ENCODE data around the gene FBXW11.

Gene FBXW11

DNA sequence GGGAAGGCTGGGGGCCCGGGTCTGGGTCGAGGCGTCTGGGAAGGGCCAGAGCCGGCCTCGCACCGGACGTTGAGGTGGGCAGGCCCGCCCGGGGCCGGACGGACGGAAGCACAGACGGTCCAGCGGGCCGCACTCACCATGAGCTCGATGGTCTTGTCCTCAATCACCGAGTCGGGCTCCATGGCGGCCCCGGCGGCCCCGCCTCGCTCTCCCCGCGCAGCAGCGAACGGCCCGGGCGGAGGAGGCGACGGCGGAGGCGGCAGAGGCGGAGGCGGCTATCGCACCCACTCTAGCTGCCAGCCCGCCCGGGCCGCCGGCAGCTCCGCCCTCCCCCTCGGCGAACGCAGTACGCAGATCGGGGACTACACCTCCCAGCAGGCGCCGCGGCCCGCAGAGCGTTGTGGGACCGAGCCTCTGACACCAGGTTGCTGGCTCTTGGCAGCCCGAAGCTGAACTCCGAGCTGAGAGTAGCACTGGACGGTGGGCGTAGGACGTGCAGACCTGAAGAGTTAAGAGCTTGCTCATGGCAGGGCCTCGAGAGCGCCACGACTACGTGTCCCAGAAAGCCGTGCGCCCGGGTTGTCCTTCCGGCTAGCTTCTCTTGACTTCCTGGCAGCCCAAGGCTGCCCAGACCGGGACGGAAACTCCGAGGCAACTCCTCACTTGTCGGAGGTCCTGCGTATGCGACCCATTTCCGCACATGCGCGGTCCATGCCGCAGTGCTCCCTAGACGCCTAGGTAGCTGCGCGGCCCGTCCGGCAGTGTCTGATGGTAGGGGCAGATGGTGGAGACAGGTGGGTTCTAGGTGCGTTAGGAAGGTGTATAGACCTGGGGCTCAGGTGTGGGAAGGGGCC lies at the start of gene FBXW11:
Gene FBXW11, minus strand, starts transcription at position 318 of the 854 bp plus-strand sequence. Its CDS starts 136 bp downstream, at position 182.
- in situ Hi-C loops (cut with MboI; ENCODE audit: low sequenced_read_pairs): no loop called here

DNA sequence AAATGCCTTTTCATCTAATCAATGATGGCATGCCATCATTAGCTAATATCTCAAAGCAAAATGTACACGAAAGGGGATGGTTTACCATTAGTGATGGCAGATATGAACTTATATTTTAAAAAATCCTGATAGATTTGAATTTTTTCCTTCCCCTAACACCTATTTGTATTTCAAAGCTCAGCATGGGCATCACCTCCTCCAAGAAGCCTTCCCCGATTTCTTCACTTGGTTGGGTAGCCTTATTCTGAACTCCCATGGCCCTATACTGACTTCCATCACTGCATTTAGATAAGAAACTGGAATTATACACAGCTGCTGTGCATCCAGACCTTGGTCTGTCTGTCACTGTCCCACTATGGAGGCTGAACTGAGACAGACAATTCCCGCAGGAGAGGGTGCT lies 49.6 kb upstream of the FBXW11 start:
- in situ Hi-C loops (cut with MboI; ENCODE audit: low sequenced_read_pairs): no loop called here

DNA sequence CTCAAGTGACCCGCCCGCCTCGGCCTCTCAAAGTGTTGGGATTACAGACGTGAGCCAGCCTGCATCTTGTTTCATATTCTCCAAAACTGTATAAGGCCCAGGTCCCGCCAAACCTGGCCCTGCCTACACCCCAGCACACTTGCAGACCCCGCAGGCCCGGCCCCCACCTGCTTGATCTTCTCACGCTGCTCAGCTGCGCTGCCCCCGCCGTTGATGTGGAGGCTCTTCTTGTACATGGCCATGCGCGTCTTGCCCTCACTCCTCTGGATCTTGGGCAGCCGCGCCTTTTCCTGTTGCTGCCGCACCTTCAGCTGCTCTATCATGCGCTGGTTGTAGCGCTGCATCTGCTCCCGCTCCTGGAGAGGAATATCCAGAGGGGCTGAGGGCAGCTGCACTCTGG lies 49.0 kb upstream of the FBXW11 start:
- in situ Hi-C loops (cut with MboI; ENCODE audit: low sequenced_read_pairs): no loop called here

DNA sequence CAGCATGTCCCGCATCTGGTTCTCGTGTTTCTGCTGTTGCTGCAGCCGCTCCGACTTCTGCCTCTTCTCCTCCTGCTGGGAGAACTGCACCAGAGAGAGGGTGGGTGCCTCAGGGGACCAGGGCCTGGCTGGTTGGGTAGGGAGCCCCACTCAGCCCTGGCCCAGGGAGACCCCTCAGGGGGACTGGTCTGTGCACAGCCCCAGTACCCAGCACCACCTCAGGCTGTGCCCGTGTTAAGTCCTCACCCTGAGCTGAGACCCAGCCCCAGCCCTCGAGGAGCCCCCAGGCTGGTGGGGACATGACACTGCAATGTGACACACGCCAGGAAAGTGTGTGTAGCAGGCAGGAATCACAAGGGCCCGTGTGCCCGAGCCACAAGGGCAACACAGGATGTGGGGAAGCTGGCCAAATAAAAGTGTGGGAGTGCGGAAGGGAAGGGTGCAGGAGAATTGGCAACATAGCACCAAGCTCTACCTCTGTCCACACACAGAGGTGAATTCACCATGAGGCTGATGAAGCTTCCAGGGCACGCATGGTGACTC lies 48.2 kb upstream of the FBXW11 start:
- in situ Hi-C loops (cut with MboI; ENCODE audit: low sequenced_read_pairs): no loop called here

DNA sequence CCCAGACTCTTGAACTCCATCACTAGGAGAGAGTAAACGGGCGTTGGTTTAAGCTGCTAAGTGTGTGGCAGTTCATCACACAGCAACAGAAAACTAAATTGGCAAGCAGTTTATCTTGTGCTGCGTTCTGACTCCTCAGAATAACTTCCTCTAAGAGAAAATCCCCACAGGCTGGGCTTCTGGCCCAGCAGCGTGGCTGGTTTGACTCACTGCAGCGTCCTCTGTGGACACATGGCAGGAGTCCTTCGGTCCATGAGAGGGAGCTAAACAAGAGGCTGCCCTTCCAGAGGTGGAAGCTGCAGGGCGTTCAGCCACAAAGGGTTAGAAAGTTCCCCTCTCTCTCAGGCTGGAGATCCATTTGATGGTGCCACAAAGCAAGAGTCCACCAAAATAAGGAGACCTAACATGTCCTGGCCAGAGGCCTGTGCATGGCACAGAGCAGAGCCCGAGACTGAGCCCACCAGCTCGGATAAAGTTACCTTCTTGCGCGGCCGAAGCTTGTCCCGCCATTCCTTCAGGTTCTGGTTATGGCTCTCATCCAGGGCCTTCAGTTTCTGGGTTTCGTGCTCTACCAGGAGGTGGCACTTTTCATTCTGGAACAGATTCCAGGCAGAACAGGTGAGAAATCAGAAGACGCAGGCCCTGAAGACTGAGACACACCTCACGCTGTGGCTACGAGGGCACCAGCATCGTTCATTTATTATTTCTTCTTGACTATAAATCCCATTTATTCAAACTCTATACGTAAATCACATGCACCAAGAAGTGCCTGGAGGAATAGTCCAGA lies 46.2 kb upstream of the FBXW11 start:
- in situ Hi-C loops (cut with MboI; ENCODE audit: low sequenced_read_pairs): no loop called here

DNA sequence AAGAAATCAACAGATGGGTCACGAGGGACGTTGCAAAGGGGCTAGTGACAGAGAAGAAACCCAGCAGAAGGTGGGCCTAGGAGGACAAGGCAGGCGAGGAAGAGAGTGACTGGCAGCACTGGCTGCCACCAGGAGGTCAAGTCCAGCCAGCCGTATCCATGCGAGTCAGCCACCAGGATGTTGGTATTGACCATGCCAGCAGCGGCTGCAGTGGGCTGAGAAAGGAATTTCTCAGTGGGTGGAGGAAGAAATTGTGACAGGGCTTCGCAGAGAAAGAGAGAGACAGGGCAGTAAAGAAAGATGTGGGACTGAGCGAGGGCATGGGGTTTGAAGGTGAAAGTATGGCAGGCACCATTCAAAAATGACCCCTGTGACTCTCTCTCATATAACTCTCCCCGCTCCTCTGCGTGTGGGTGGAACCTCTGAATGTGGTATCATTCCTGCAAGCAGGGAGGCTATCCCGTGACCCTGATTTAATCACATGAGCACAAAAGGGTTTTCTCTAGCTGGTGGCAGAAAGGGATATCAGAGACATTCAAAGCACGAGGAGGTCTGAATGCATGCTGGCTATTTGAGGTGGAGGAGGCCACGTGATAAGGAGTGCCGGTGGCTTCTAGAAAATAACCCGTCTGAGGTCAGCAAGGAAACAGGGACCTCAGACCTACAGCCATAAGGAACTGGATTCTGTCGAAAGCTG lies 45.4 kb upstream of the FBXW11 start:
- in situ Hi-C loops (cut with MboI; ENCODE audit: low sequenced_read_pairs): no loop called here

DNA sequence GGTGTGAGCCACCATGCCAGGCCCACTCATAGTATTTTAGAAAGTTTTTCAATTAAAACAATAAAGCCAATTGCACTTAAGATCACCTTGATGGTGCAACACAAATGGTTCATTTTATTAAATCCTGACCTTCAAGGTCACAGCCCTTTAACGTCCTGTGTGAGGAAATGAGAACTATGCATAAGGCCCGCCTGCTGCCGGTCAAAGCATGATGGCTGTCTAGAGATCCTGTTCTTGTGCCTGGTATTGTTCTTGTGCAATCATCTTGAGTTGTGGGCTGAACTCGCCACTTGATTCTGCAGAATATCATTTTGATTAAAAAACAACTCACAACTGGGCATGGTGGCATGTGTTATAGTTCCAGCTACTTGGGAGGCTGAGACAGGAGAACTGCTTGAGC lies 43.6 kb upstream of the FBXW11 start:
- in situ Hi-C loops (cut with MboI; ENCODE audit: low sequenced_read_pairs): no loop called here

DNA sequence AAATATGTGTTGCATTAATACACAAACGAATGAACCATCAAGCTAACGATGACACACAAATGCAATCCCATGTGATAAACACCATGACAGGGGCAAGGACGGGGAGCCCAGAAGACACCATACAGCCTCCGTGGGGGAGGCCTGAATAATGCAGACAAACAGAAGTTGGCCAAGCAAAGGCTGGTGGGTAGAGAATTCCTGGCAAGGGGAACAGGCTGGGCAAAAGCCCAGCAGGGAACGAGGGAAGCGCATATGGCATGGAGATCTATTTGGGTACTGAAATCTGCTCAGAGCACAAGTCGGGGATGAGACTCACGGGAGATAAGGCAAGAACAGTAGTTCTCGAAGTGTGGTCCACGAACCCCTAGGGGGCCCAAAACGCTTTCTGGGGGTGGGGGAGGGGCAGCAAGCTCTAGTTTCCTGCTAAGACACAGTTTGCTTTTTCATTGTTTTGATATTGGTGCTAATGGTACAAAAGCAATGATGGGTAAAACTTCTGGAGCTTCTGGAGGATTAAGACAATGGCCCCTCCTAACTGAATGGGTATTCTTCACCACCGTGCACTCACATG lies 42.9 kb upstream of the FBXW11 start:
- in situ Hi-C loops (cut with MboI; ENCODE audit: low sequenced_read_pairs): no loop called here

DNA sequence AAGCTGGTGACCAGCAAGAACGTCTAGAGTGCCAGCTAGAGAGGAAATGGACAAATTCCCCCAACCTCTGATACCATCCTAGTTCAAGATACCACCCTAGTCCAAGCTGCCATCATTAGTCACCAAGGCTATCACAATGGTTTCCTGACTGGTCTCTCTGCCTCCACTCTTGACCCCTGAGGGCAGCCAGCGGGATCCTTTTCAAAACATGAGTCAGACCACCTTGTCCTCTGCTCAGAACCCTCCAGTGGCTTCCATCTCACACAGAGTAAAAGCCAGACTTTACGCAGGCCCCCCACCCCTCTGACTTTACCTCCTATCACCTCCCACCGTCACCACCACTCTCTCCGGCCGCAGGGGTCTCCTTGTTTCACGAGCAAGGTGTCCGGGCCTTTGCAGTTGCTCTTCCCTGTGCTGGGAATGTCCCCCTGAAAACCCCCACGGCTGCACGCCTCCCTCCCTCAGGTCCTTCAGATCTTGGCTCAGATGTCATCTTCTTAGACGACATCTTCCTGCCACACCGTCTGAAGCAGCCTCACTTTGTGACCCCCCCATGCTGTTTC lies 42.2 kb upstream of the FBXW11 start:
- in situ Hi-C loops (cut with MboI; ENCODE audit: low sequenced_read_pairs): no loop called here

DNA sequence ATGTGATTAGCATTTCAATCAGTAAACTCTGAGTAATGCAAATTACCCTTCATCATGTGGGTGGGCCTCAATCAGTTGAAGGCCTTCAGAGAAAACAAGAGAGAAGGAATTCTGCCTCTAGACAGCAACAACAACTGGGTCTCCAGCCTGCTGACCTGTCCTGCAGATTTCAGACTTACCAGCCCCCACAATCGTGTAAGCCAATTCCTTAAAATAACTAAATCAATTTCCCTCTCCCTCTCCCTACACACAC lies 41.7 kb upstream of the FBXW11 start:
- in situ Hi-C loops (cut with MboI; ENCODE audit: low sequenced_read_pairs): no loop called here

DNA sequence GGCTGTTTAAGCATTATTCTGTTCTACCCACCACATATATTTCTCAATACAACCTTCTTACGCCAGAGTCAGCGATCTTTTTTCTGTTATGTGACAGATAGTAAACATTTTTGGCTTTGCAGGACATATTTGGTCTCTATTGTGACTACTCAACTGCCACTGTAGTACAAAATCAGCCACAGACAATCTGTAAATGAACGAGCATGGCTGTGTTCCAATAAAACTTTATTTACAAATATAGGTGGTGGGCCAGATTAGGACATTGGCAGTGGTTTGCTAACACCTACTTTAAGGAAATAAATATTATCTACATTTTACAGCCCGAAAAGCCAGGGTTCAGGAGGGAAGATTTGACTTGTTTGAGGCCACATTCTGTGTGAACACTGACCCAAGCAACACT lies 40.2 kb upstream of the FBXW11 start:
- in situ Hi-C loops (cut with MboI; ENCODE audit: low sequenced_read_pairs): no loop called here

DNA sequence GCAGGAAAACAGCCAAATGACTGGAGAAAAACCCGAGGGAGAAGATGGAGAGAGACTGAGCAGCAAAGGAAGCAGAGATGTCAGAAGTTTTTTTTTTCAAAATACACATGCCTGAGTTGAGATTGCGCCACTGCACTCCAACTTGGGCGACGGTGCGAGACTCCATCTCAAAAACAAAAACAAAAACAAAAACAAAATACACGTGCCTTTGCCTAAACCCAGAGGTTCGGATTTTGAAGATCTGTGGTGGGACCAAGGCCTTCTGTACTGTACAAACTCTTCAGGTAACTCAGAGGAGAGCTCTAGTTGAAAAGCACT lies 38.8 kb upstream of the FBXW11 start:
- in situ Hi-C loops (cut with MboI; ENCODE audit: low sequenced_read_pairs): no loop called here

DNA sequence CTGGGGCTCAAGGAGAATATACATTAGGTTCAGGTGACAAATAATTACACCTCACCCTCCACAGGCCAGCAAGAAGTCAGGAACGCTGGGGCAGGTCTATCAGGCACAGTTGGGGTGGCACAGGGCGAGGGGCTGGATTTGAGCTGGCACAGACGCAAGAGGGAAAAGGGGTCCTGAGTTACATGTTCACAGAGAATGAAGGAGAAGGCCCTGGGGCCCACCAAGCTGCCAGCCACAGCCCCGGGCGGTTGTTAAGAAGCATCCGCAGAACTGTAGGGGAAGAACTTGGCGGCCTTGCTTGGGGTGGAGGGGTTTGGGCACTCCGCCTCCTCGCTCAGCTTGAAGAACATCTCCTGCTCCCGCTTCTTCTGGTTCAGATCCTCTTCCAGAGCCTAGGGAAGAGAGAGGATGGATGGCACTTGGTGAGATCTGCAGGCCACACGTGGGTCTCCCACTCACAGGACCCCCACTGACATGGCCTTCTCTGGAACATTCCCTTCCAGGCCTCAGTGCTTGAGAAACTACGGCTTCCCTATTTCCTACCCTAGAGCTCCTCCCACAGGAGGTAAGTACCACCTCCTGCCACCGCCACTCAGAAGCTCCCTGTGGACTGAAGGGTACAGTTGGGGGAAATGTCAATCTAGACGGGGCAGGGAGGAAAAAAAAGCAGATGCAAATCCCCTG lies 38.3 kb upstream of the FBXW11 start:
- in situ Hi-C loops (cut with MboI; ENCODE audit: low sequenced_read_pairs): no loop called here

DNA sequence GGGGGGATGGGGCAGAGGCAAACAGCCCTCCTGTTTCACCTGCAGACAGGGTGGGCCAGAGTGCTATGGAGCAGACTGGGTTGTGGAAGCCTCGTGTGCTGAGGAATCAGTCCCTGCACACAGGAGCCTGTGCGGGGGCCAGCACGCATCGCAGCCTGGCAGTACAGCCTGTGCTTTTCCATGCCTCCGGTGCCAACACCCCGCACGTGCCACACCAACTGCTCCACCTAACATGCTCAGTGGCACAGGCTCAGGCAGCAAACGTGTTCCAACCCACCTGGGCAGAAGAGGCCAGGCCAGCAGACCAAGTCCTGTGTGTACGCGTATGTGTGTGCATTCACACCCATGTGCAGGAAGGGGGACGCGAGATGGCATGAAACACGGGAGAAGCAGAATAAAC lies 37.4 kb upstream of the FBXW11 start:
- in situ Hi-C loops (cut with MboI; ENCODE audit: low sequenced_read_pairs): no loop called here

DNA sequence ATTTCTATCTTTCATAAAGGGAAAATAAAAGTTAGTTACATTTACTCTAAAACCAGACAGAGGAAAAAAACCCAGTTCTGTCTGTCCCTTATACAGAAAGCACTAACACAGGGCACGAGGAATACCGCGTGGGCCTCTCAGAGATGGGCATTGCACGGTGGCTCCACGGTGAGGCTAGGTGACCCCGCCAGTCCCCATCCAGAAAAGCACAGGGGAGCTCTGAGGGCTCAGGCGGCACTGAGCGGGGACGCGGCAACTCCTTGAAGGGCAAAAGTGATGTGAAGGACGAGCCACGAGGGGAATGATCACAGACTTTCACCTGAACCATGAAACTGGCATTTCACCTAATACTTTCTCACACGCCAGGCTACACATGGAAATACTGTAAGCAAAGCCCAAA lies 35.7 kb upstream of the FBXW11 start:
- in situ Hi-C loops (cut with MboI; ENCODE audit: low sequenced_read_pairs): no loop called here

DNA sequence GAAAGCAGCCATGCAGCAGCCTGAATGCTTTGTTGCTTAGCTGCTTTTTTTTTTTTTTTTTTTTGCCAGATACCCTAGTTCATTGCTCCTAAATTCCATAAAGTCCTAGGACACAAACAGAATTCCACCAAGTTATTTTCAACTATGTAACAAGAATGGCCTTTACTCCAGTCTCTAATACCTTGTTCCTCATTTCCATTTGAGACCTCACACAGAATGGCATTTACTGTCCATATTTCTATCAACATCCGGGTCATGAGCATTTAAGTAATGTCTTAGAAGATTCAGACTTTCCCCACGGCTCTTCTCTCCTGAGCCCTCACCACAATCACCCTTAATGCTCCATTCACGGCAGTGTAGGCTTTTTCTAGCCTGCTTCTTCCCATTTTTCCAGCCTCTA lies 31.7 kb upstream of the FBXW11 start:
- in situ Hi-C loops (cut with MboI; ENCODE audit: low sequenced_read_pairs): loop anchor here (10.0 kb wide), 1 partner anchor 123 kb away; no protein-coding TSS in a partner anchor

DNA sequence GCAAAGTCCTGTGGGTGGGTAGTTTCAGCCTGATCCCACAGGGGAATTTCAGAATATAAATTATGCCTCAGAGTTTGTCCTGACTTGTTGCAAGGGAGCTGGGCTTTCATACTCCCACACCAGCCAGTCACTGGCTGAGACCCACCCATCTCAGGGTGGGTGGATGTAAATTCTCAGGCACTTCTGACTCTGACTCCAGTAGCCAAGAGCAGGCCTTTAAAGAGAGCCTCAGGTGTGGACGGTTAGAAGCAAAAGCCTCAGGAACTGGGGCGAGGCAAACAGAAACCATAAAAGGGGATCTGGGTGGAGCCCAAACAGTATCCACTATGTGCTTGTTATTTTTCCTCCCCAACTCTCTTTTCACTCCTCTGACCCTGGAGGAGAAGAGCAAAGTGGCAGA lies 28.6 kb upstream of the FBXW11 start:
- in situ Hi-C loops (cut with MboI; ENCODE audit: low sequenced_read_pairs): loop anchor here (10.0 kb wide), 1 partner anchor 120 kb away; no protein-coding TSS in a partner anchor

DNA sequence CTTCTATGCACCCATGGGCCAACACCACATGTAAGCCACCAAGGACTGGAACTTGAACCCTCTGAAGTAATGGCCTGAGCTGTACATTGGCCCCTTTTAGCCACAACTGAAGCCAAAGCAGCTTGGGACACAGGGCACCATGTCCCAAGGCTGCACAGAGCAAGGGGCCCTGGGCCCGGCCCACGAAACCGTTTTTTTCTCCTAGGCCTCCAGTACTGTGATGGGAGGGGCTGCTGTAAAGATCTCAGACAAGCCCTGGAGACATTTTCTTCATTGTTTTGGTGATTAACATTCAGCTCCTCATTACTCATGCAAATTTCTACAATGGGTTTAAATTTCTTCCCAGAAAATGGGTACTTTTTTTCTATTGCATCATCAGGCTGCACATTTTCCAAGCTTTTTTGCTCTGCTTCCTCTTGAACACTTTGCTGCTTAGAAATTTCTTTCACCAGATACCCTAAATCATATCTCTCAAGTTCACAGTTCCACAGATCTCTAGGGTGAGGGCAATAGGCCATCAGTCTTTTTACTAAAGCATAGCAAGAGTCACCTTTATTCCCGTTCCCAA lies 25.5 kb upstream of the FBXW11 start:
- in situ Hi-C loops (cut with MboI; ENCODE audit: low sequenced_read_pairs): loop anchor here (10.0 kb wide), 1 partner anchor 117 kb away; no protein-coding TSS in a partner anchor

DNA sequence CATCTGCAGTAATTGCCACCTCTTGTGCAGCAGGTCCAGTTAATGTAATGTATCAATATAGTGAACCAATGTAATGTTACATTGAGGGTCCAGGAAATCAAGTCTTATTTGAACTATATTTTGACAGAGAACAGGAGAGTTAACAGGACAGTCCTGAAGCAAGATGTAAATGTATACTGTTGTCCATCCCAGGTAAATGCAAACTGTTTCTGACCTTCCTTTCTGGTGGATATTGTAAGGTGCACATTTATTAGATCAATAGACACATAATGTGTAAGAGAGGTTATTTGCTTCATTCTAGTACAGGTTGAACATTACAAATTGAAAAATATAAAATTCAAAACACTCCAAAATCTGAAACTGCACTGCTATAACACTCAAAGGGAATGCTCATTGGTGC lies 23.4 kb upstream of the FBXW11 start:
- in situ Hi-C loops (cut with MboI; ENCODE audit: low sequenced_read_pairs): loop anchor here (10.0 kb wide), 1 partner anchor 115 kb away; no protein-coding TSS in a partner anchor

DNA sequence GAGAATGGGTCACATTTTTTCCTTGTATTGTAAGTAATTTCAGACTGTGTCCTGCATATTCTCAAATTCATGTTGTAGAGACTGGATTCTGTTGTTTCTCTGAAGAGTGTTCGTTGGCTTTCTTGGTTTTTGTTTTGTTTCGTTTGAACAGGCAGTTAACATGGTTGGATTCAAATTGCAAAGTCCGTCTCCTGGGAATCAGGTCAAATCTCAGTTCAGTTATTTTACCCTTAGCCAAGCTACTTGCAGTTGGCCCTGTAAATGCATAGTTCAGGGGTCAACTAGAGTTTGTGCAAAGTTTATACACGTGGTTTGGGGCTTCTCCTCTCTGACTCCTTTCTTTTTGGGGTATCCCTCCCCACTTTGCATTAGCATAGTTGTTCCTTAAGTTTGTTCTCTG lies 21.7 kb upstream of the FBXW11 start:
- in situ Hi-C loops (cut with MboI; ENCODE audit: low sequenced_read_pairs): no loop called here
